AG04450 (cell line): ENCODE data around the gene SPI1. TPM values are rescaled to one million over a fixed set of nuclear protein-coding genes. Genes with fewer than 3 reads are reported as not detected.

Source experiments
- CTCF ChIA-PET: fragments of 300-600, 350-600 bp; formaldehyde crosslinking; extraction: SDS; loops from one replicate; lab custom pipeline; 2022; ENCODE audit warnings: antibody characterized with exemption, inconsistent platforms; lab: Charles Lee
- POLR2A ChIA-PET: fragments of 350-600 bp; formaldehyde crosslinking; extraction: SDS; loops from one replicate; lab custom pipeline; 2021; ENCODE audit warnings: antibody characterized with exemption, inconsistent platforms; lab: Yijun Ruan, JAX
- DNase-seq: peaks from one replicate; pipeline ENCODE4 v3.0.0-alpha.2; 2011; ENCODE audit warnings: low read depth, low spot score
- H3K27ac ChIP-seq: one replicate; pipeline ENCODE4 v1.5.1; 2012; ENCODE audit warnings: low read depth, low read length, control low read depth
- H3K27me3 ChIP-seq: one replicate; pipeline ENCODE4 v1.6.0; 2012; ENCODE audit warnings: low read length; ENCODE audit not compliant: control insufficient read depth, insufficient read depth
- H3K4me3 ChIP-seq: 2 replicates; pipeline ENCODE4 v1.5.1; 2011; ENCODE audit warnings: mild to moderate bottlenecking, low read depth, low read length, control low read depth
- H3K9me3 ChIP-seq: 2 replicates; pipeline ENCODE4 v1.5.1; 2012; ENCODE audit warnings: low read length; ENCODE audit not compliant: control insufficient read depth, insufficient read depth
- CTCF ChIP-seq: IDR thresholded peaks from 2 replicates; pipeline ENCODE4 v1.5.1; 2011; ENCODE audit warnings: low read depth, low read length, control low read depth, inconsistent platforms
- polyA plus RNA-seq: library from polyadenylated mRNA; depleted of rRNA; stranded (reverse); fragments of >200 nt; gene quantifications from 2 replicates; pipeline ENCODE4 v1.2.3, GENCODE V29; 2011

The SPI1 gene
- polyA plus RNA-seq, 1 experiment = not detected

GRCh38 chr11:47373876-47374719 lies 4.2 kb downstream of the SPI1 start:
- H3K27ac ChIP-seq = no peak overlapping the region
- H3K4me3 ChIP-seq = no peak overlapping the region
- peak; percentile 26 for DNase-seq
- ChIA-PET CTCF (interaction anchor here (0.5 to 2.9 kb wide), 48 partner anchors 9 to 529 kb away, joined by 3 to 39 read pairs (median 4); partner anchors contain the start of genes ACP2, CSTPP1 and SLC39A13), POLR2A (interaction anchor here (0.6 to 0.8 kb wide), 2 partner anchors 42 to 80 kb away, joined by 3 read pairs; no protein-coding TSS in a partner anchor)
- H3K27me3 ChIP-seq = no peaks in the 10 kb centered on the region
- TF ChIP-seq CTCF = peak; percentile 94
- H3K9me3 ChIP-seq = no peaks in the 10 kb centered on the region; the same call in 1 of the 2 replicates

- H3K27ac ChIP-seq = no peak overlapping the region
- DNase-seq = no peak
- H3K4me3 ChIP-seq = no peak overlapping the region
- no peaks in the 10 kb centered on the region for H3K9me3 ChIP-seq
- CTCF ChIA-PET = interaction anchor here (0.5 to 2.9 kb wide), 4 partner anchors 39 to 245 kb away, joined by 3 to 39 read pairs (median 13); no protein-coding TSS in a partner anchor
- no peak for TF ChIP-seq CTCF
- peaks cover 2% of the 10 kb centered on the region for H3K27me3 ChIP-seq
- POLR2A ChIA-PET = interaction anchor here (0.7 to 1.0 kb wide), 2 partner anchors 35 to 52 kb away, joined by 3 to 4 read pairs; no protein-coding TSS in a partner anchor
These were observed 5.9 kb downstream of the SPI1 start for GRCh38 chr11:47372422-47372821.

- Histone ChIP-seq H3K4me3 (no peak overlapping the region), H3K9me3 (no peaks in the 10 kb centered on the region), H3K27ac (no peak overlapping the region), H3K27me3 (peaks cover 6% of the 10 kb centered on the region)
- CTCF ChIA-PET = interaction anchor here (0.6 to 1.9 kb wide), 3 partner anchors 9 to 492 kb away, joined by 3 to 6 read pairs (median 3); no protein-coding TSS in a partner anchor
- no peak for DNase-seq
- TF ChIP-seq CTCF = no peak
- POLR2A ChIA-PET = no interaction called here
These were observed 8.7 kb downstream of the SPI1 start for GRCh38 chr11:47369676-47370075.

GRCh38 chr11:47366020-47366490 lies 12.3 kb downstream of the SPI1 start:
- ChIA-PET CTCF (no interaction called here), POLR2A (no interaction called here)
- no peaks in the 10 kb centered on the region for H3K9me3 ChIP-seq
- peaks cover 11% of the 10 kb centered on the region for H3K27me3 ChIP-seq
- no peak overlapping the region for H3K4me3 ChIP-seq
- TF ChIP-seq CTCF = no peak
- no peak overlapping the region for H3K27ac ChIP-seq
- DNase-seq = no peak
